ENCODE results near the gene OR51B2.

GRCh38 chr11:5351208-5351607 is 27.1 kb upstream of the OR51B2 start, which contains the start of gene OR51B6:
- TF ChIP-seq CTCF (IDR thresholded peaks at IDR 0.05; ENCODE audit: low read depth, low read length) (no peak), POLR2A (IDR thresholded peaks at IDR 0.05; ENCODE audit: extremely low read depth, insufficient read length) (no peak)
